ENCODE measurements around the gene DERL3.
"Not testable (repeated sequence)": the region's sequence is repeated elsewhere in the genome, so short reads cannot be mapped to it uniquely, and the experiment has no call there.

Gene DERL3

GRCh38 chr22:23838681-23839468 is at the start of gene DERL3:
Gene DERL3 (minus strand): TSS chr22:23839006. CDS start chr22:23838987, 19 bp downstream.
- DNase-seq (ENCODE audit: low read depth): peak; percentile 99

GRCh38 chr22:23884140-23884539 is 45.3 kb upstream of the DERL3 start:
- no peak for DNase-seq (ENCODE audit: low read depth)

GRCh38 chr22:23883658-23884057 is 44.9 kb upstream of the DERL3 start:
- DNase-seq (ENCODE audit: low read depth): no peak

DNA sequence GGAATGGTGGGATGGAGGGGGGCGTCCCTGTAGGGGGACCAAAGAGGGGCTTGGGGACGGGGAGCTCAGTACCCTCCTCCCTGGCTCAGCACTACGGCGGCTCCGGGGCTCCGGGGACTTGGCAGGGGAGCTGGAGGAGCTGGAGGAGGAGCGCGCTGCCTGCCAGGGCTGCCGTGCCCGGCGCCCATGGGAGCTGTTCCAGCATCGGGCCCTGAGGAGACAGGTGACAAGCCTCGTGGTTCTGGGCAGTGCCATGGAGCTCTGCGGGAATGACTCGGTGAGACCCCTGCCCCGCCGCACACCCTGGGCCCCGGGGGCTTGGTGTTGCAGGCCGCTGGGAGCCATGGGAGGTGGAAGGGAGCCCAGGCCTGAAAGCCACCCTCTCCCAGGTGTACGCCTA is 43.6 kb upstream of the DERL3 start:
- no peak for DNase-seq (ENCODE audit: low read depth)

- no peak for DNase-seq (ENCODE audit: low read depth)
Observed at GRCh38 chr22:23878219-23878618, 39.4 kb upstream of the DERL3 start.

GRCh38 chr22:23877566-23877965 is 38.8 kb upstream of the DERL3 start:
- no peak for DNase-seq (ENCODE audit: low read depth)

DNA sequence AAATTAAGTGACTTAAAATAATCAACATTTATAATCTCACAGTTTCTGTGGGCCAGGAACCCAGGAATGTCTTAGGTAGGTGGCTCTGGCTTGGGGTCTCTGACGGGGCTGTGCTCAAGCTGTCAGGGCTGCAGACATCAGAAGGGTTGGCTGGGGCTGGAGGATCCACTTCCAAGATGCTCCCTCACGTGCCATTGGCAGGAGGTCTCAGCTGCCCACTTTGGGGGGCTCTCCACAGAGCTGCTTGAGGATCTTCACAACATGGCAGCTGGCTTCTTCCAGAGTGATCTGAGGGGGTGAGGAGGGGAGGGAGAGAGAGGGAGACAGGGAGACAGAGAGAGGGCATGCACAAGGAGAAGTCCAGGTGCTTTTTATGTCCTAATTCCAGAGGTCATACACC is 37.0 kb upstream of the DERL3 start:
- no peak for DNase-seq (ENCODE audit: low read depth)

DNA sequence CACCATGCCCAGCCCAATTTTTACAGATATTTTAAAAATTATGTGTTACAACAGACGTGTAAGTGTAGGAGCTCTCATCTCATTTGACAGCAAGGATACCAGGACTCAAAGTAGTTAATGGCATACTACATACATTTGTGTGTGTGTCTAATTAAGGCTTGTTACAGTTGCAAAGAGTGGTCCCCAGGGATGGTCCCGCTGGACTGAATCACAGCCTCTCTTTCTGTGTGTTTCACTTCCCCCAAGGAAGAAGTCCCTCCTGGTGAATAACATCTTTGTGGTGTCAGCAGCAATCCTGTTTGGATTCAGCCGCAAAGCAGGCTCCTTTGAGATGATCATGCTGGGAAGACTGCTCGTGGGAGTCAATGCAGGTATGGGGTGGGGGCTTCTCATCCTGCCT is 36.1 kb upstream of the DERL3 start:
- DNase-seq (ENCODE audit: low read depth): no peak

- DNase-seq (ENCODE audit: low read depth): no peak
Observed at GRCh38 chr22:23868580-23868979, 29.8 kb upstream of the DERL3 start.

DNA sequence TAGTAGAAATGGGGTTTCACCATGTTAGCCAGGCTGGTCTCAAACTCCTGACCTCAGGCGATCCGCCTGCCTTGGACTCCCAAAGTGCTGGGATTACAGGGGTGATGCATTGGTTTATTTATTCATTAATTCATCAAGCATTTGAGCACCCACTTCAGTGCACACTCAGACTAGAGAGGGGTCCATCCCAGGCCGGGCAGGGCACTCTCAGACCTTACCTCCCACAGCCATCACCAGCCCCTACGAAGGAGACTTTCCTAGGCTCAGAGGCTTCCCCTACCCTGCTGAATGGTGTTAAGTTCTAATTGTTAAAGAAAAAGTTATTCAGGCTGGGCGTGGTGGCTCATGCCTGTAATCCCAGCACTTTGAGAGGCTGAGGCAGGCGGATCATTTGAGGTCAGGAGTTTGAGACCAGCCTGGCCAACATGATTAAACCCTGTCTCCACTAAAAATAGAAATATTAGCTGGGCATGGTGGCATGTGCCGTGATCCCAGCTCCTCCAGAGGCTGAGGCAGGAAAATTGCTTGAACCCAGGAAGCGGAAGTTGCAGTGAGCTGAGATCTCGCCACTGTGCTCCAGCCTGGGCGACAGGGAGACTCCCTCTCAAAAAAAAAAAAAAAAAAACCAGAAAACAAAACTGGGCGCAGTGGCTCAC is 25.8 kb upstream of the DERL3 start:
- DNase-seq (ENCODE audit: low read depth): not testable (repeated sequence)

DNA sequence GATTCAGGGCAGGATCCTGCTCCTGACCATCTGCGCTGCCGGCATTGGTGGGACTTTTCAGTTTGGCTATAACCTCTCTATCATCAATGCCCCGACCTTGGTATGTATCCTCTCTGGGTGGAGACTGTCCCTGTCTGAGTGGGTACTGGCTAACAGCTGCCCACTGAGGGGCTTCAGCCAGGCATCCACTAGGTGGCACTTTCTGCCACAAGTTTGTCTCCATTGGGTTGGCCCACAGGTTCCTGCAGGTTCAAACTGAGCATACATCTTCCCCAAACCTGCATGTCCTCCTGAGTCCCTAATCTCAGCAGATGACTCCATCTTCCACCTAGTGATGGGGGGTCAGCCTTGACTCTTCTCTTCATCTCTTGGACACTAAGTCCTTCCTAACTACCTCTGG is 23.3 kb upstream of the DERL3 start:
- peak; percentile 53 for DNase-seq (ENCODE audit: low read depth)

DNA sequence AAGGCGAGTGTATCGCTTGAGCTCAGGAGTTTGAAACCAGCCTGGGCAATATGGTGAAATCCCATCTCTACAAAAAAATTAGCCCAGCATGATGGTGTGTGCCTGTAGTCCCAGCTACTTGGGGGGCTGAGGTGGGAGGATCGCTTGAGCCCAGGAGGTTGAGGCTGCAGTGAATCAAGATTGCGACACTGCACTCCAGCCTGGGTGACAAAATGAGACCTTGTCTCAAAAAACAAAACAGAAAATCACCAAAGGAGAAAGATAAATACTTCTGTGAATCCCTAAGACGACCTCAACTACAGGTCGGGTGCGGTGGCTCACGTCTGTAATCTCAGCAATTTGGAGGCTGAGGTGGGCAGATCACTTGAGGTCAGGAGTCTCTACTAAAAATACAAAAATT is 21.4 kb upstream of the DERL3 start:
- DNase-seq (ENCODE audit: low read depth): not testable (repeated sequence)

GRCh38 chr22:23859201-23859600 is 20.4 kb upstream of the DERL3 start:
- no peak for DNase-seq (ENCODE audit: low read depth)

DNA sequence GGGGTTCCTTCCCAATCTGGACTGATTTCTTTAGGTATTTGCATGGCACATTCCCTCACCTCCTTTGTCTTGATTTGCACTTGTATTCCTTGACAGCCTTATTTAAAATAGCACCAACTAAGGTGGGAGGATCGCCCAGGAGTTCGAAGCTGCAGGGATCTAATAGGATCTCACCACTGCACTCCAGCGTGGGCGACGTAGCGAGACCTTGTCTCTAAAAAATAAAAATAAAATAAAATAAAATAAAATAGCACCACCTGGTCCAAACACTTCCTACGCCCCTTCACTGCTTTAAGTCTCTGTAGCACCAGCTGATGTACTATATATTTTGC is 19.6 kb upstream of the DERL3 start:
- DNase-seq (ENCODE audit: low read depth): no peak

GRCh38 chr22:23857606-23858483 is 19.0 kb upstream of the DERL3 start, which contains the start of gene SLC2A11:
Gene SLC2A11 (plus strand): TSS chr22:23857875. CDS start chr22:23858000, 125 bp downstream.
- peak; percentile 95 for DNase-seq (ENCODE audit: low read depth)

- peak; percentile 45 for DNase-seq (ENCODE audit: low read depth)
Observed at GRCh38 chr22:23856721-23857605, 18.2 kb upstream of the DERL3 start.

- no peak for DNase-seq (ENCODE audit: low read depth)
Observed at GRCh38 chr22:23850136-23850611, 11.4 kb upstream of the DERL3 start.

- DNase-seq (ENCODE audit: low read depth): peak; percentile 48
Observed at GRCh38 chr22:23849009-23850006, 10.5 kb upstream of the DERL3 start.

DNA sequence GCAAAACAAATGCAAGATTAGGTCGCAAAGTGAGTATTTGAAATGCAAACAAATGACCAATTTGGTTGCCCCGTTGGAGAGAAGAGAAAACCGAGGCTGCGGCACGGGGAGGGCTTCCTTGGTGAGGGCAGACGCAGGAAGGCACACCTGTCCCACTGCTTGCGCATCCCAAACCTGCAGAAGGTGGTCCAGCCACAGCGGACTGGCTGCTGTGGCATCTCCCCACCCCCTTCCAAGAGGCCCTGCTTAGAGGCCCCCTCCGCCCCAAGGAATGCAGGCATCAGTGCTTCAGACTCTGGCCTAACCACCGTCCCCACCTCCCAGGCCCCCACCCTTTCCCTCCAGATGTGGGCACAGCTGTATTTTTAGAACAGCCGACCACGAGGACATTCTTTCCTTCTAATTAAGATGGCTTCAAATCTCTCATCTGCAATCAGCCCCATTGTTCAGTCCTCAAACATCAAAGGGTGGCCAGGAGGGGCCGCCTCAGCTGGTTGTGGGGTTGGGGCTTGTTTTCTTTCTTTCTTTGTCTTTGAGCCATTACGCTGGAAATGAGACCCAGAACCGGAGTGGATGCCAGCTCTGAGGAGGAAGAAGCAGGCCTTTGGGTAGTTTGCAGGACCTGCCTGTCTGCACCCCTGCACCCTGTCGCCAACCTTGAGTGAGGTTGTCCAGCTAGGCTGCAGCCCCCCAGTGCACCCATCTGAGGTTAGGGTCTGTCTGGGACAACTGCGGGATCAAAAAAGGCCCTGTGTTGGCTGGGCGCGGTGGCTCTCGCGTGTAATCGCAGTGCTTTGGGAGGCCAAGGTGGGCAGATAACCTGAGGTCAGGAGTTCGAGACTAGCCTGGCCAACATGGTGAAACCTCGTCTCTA is 9.4 kb upstream of the DERL3 start:
- DNase-seq (ENCODE audit: low read depth): no peak
